Lower leg skin (tissue), 3 donors: ENCODE results near the gene UNKL.

Experiments used
- POLR2A ChIP-seq, 2 donors: fragments of 450-650 bp; IDR thresholded peaks; one replicate each; pipeline ENCODE4 v1.6.1; 2016 to 2017; ENCODE audit warnings: antibody characterized with exemption in 2 of 2, mild to moderate bottlenecking in 1 of 2, moderate library complexity in 1 of 2
- TF ChIP-seq, protein P1 (sequence below), 3 donors: fragments of 450-650 bp; IDR thresholded peaks; one replicate each; pipeline ENCODE4 v1.5.1; 2016; ENCODE audit warnings: antibody characterized with exemption in 3 of 3, mild to moderate bottlenecking in 3 of 3, moderate library complexity in 2 of 3

DNA sequence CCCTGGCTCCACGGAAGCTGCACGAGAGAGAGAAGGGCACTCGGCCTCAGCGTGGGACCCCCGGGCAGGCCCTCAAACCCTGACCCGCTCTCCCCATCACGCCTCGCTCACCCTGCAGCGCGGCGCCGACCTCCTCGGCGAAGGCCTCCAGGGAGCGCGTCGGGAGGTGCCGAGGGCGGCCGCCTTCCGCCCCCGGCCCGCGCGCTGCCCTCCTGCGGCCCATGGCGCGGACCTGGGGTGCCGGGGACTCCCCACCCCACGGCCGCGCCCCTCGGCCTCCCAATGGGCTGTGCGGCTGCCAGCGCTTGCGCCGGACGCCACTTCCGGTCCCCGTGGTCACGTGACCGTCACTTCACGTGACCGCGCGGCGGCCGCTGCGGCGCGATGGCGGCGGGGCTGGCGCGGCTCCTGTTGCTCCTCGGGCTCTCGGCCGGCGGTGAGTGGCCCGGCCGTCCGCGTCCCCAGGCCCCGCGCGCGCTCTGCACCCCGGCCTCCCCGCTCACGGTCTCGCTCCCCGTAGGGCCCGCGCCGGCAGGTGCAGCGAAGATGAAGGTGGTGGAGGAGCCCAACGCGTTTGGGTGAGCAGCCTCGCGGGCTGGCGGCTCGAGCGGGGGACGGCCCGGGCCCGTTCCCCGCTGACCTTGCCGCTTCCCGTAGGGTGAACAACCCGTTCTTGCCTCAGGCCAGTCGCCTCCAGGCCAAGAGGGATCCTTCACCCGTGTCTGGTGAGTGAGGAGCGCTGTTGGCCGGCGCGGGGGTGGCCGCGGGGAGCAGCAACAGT, 62.7 kb downstream of the UNKL start, which contains the start of the genes GNPTG and TSR3:
- TF ChIP-seq, protein P1, sequence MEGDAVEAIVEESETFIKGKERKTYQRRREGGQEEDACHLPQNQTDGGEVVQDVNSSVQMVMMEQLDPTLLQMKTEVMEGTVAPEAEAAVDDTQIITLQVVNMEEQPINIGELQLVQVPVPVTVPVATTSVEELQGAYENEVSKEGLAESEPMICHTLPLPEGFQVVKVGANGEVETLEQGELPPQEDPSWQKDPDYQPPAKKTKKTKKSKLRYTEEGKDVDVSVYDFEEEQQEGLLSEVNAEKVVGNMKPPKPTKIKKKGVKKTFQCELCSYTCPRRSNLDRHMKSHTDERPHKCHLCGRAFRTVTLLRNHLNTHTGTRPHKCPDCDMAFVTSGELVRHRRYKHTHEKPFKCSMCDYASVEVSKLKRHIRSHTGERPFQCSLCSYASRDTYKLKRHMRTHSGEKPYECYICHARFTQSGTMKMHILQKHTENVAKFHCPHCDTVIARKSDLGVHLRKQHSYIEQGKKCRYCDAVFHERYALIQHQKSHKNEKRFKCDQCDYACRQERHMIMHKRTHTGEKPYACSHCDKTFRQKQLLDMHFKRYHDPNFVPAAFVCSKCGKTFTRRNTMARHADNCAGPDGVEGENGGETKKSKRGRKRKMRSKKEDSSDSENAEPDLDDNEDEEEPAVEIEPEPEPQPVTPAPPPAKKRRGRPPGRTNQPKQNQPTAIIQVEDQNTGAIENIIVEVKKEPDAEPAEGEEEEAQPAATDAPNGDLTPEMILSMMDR (IDR thresholded peaks at IDR 0.05), result no peak
- no peak for TF ChIP-seq POLR2A (IDR thresholded peaks at IDR 0.05)
